OCI-M2 (cell line): ENCODE data around the gene CEP55.
"Not testable (repeated sequence)": the region's sequence is repeated elsewhere in the genome, so short reads cannot be mapped to it uniquely, and the experiment has no call there.

Experiments used
- DNase-seq: peaks from one replicate; lab custom pipeline; 2025; ENCODE audit not compliant: unreplicated experiment; lab: John Stamatoyannopoulos, UW

Gene CEP55

GRCh38 chr10:93505075-93505474, 8.7 kb downstream of the CEP55 start:
- no peak for DNase-seq

DNA sequence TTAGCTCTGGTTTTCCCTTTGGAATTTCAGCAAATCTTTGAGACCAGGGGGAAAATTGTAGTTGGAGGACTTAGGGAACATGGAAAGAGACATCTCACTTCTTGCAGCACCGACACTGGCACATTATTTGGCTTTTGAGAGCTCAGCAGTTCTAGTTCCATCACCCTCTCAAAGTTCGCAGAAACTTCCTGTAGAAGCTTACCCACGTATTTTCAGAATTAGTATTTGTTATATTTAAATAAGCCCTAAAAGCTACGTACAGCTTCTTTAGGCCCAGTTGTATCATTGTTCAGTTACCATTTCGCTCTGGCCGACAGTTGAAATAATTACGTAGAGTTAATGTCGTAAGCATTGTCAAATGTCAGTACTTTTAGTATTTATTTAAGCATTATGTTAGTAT, 13.4 kb downstream of the CEP55 start:
- DNase-seq = no peak

- no peak for DNase-seq
Measured at GRCh38 chr10:93512565-93512964, 16.2 kb downstream of the CEP55 start.

GRCh38 chr10:93513091-93513490, 16.7 kb downstream of the CEP55 start:
- DNase-seq = no peak

DNA sequence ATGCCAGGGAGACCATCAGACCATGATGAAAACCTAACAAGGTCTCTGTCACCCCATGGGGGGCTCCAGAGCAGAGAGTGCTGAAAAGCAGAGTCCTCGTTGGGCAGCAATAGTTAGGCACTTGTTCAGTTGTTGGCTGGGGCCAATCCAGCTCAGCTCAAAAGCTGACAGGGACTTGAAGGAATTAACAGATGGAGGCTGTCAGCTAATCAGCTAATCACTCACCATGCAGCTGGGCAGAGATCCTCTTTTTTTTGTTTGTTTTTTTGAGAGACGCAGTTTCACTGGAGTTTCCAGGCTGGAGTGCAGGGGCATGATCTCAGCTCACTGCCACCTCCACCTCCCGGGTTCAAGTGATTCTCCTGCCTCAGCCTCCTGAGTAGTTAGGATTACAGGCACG, 18.1 kb downstream of the CEP55 start:
- no peak for DNase-seq

- DNase-seq = no peak
Measured at GRCh38 chr10:93515071-93516005, 18.9 kb downstream of the CEP55 start.

- DNase-seq = no peak
Measured at GRCh38 chr10:93516006-93516380, 19.6 kb downstream of the CEP55 start.

DNA sequence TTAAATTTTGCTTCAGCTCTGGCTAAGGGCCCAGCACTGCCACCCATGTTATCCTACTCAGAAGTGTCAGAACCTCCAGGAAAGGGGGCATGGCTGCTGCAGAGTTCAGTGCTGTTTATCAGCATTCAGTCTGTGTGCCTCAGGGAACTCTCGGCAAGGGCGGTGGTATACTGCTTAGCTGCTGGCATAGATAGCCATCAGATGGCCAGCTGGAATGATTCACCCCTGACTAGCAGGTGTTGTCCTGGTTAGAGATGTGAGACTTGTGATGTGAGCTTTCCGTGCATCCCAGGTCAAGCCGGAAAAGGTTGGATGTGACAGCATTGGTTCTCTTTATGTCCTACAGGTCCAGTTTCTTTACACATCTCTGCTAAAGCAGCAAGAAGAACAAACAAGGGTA, 22.1 kb downstream of the CEP55 start:
- DNase-seq = no peak

- DNase-seq = no peak
Measured at GRCh38 chr10:93535293-93535692, 38.9 kb downstream of the CEP55 start.

DNA sequence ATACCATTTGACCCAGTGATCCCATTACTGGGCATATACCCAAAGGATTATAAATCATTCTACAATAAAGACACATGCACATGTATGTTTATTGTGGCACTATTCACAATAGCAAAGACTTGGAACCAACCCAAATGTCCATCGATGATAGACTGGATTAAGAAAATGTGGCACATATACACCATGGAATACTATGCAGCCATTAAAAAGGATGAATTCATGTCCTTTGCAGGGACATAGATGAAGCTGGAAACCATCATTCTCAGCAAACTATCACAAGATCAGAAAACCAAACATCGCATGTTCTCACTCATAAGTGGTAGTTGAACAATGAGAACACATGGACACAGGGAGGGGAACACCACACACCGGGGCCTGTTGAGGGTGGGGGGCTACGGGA, 44.5 kb downstream of the CEP55 start:
- DNase-seq = not testable (repeated sequence)

GRCh38 chr10:93541402-93542357, 45.3 kb downstream of the CEP55 start:
- no peak for DNase-seq

GRCh38 chr10:93542358-93542791, 46.0 kb downstream of the CEP55 start:
- no peak for DNase-seq

DNA sequence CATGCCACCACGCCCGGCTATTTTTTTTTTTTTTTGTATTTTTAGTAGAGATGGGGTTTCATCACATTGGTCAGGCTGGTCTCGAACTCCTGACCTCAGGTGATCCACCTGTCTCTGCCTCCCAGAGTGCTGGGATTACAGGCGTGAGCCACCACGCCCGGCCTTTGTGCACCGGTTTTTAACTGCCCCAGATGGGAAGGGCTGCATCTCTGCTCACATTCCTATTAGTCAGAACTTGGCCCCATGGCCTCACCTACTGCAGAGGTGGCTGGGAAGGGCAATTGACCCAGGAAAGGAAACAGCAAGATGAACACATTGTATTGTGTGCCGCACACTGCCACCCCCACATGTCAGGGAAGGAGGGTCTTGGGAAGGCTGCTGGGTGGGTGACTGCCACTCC, 50.6 kb downstream of the CEP55 start:
- not testable (repeated sequence) for DNase-seq

DNA sequence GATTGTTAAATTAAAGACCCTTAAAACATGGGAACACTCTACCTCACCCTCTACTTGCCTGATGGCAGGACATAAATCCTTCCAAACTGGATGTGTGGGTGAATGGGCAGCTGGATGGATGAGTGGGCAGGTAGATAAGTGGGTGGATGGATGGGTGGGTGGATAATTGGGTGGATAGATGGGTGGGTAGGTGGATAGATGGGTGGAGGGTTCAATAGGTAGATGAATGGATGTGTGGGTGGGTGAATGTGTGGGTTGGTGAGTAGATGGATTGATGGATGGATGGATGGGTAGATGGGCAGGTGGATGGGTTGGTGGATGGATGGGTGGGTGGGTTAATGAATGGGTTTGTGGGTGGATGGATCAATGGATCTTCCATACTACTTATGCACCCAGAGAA, 51.1 kb downstream of the CEP55 start:
- DNase-seq = no peak

GRCh38 chr10:93548376-93549071, 52.1 kb downstream of the CEP55 start:
- DNase-seq = no peak

DNA sequence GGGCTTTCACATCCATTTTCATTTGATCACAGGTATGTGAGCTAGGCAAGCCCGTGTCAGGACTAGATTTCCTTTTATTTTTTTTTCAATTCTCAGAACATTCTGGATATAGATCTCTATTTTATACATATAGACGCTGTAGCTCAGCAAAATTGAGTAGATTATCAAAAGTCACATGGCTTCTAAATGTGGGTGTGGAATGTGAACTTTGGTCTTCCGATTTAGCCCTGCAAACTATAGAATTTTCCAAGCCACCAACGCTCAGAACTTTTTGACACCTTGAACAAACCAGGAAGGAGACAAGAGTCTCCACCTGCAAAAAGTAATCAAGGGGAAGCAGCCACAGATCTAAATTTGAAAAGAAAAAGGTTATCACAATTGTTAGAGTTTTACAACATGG, 54.2 kb downstream of the CEP55 start:
- no peak for DNase-seq

- DNase-seq = no peak
Measured at GRCh38 chr10:93552780-93553179, 56.4 kb downstream of the CEP55 start.

GRCh38 chr10:93553482-93554315, 57.3 kb downstream of the CEP55 start:
- no peak for DNase-seq

GRCh38 chr10:93554316-93554663, 57.9 kb downstream of the CEP55 start:
- DNase-seq = no peak

- DNase-seq = no peak
Measured at GRCh38 chr10:93554760-93555432, 58.5 kb downstream of the CEP55 start.
